DND-41 (cell line): ENCODE measurements around the gene SYNM.

ENCODE experiments used
- CTCF ChIP-seq: IDR thresholded peaks from 2 replicates; pipeline ENCODE4 v1.5.1; 2012; ENCODE audit warnings: borderline replicate concordance, low read length, moderate library complexity, mild to moderate bottlenecking; ENCODE audit not compliant: poor library complexity, severe bottlenecking; ENCODE audit errors: extremely low read depth
- EZH2 ChIP-seq: IDR thresholded peaks from 3 replicates; pipeline ENCODE4 v1.6.1; 2012; ENCODE audit warnings: borderline replicate concordance, low read depth, mild to moderate bottlenecking, moderate library complexity, low read length, inconsistent platforms; ENCODE audit not compliant: severe bottlenecking

GRCh38 chr15:99071091-99071680 lies 33.7 kb upstream of the SYNM start:
- TF ChIP-seq CTCF = no peak
- no peak for TF ChIP-seq EZH2
